ENCODE results near the gene IGFLR1.

IGFLR1 gene

GRCh38 chr19:35742121-35742724, at the start of gene IGFLR1:
IGFLR1 (minus strand) TSS chr19:35742452; CDS start chr19:35741180, 1,272 bp downstream.
- peak; percentile 93 for DNase-seq

DNA sequence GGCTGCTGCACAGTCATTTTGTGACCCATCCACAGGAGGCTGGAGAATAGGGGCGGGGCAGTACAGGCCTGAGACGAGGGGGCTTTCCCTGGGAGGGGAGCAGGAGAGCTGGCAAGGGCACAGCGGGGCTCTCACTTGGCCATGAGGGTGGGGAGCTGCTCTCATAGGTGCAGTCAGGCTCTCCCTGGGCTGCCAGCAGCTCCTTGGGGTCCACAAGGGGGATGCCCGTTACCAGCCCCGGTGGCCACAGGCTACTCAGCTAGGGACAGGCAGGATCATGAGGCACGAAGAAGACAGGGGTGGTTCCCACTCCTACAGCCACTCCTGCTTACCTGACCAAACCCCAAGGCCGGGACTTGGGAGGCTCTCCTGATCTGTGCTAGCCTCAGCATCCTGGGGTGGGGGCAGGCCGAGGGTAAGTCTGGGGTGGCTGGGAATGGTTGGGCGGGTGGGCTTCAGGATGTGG, 49.6 kb upstream of the IGFLR1 start:
- DNase-seq = no peak

DNA sequence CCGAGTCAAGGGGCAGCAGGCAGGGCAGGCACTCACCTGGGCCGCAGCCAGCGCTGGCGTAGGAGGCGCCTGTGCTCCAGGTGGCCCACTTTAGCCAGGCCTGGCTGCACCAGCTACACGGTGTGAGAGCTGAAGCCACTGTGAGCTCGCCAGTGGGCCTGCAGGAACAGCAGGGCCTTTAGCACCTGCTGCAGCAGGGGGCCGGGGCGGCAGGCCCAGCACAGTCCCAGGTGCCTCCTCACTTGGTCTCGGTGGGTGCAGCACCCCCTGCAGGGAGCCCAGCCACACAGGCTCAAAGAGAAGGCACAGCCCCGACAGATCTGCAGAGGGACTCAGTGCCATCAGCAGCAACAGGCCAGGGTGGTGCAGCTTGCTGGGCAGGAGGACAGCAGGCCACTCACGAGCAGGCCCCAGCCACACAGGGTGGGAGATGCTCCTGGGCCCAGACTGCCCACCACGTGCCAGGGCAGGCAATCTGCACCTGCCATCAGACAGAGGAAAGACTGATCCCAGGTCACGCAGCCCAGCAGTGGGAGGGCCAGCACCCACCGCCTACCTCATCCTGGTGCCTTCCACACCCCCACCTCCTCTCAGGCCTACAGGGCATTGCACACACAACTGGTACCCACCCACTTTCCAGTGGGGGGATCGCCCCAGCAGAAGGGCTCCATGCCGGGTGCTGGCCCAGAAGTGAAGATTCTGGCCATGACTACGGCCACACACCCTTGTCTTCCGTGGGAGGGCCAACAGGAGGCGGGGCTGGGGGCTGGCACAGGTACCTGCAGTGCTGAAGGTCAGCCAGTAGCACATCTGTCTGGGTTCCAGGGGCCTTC, 48.9 kb upstream of the IGFLR1 start:
- no peak for DNase-seq

DNA sequence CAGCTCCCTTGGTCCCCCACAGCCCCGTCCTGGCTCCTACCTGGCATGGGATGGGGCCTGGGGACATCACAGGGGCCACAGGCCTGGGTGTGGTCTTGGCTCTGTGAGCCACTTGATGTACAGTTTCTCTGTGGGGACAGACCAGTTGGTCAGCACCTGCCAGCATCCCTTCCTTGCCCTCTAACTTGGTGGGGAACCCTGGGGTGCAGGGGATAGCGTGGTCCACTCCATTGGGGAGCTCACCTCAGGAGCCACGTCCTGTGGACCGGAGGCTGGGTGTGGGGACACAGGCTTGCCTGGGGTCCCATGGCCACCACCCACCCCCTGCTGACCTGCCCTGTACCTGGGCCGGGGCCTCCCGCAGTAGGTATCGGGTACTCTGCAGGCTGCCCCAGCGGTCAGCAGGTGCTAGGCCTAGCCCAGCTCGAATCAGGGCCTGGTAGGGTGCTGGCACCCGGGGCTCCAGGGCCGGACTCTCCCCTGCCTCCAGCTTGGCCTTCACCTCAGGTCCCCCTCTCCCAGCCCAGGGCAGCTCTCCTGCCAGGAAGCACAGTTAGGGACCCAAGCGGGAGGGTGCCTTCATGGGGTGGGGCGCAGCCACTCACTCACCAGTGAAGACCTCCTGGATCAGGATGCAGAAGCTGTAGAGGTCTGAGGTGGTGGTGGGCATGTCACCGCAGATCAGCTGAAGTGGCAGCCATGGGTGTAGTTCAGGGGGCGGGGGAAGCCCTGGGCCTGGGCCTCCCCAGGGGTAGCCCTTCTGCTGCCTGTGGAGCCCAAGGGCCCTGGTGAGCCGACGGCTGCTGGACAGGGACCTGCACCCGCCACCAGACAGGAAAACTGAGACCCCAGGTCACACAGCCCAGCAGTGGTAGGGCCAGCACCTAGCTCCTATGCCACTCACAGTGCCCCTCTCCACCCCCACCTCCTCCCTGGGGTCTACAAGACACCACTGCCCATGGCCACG, 48.0 kb upstream of the IGFLR1 start:
- no peak for DNase-seq

DNA sequence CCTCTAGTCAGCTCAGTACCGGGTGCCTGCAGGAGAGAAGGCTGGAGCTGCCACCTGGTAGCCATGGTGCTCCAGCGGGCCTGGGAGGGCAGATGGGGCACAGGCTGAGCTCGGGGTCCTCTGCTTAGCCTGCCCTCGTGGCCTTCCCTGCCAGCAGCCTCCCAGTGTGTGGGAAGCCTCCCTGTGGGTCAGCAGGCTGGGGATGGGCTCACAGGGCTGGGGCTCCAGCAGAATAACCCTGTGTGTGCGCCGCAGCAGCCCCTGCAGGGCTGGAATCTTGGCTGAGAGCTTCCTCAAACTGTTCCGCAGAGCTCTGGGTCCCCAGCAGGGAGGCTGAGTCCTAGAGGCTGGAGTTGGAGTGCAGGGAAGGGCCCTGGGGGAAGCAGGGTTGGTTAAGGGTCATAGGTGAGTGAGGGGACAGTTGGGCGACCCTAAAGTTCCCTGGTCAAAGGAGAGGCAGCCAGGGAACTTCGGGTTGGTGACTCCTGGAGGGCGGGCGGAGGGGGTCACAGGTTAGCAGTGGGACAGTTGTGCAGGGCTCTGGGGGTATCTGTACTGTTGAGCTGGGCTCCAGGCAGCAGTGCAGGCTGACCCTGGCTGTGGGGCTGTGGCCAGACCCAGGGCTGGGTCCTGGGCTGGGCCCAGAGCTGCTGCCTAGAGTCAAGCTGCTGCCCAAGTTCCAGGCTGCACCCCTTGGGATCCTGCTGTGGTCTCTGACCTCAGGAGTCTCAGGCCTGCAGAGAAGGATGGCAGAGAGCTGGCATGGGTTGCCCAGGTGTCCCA, 47.1 kb upstream of the IGFLR1 start:
- no peak for DNase-seq

DNA sequence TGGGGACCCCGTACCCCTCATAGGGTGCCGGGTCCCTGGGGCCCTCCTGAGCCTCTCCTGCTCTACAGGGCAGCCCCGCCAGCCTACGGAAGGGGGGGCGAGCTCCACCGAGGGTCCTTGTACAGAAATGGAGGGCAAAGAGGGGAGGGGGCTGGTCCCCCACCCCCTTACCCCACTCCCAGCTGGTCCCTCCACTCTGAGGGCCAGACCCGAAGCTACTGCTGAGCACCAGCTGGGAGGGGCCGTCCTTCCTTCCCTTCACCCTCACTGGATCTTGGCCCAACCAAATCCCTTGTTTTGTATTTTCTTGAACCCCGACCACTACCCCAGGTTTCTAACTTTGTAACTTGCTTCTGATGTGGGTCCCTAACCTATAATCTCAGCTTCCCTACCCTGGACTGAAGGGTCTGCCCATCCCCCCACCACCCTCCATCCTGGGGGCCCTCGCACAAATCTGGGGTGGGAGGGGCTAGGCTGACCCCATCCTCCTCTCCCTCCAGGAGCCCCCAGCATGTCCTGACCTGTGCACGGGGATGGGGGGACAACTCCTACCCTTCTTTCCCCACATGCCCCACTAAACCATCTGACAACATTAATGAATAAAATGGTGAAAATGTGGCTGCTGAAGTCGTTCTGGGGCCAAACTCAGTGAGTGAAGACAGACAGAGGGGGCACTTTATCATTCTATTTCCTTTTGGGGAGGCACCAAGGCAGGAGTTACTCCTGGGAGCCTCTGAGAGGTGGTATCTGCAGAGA, 46.1 kb upstream of the IGFLR1 start:
- DNase-seq = no peak

DNA sequence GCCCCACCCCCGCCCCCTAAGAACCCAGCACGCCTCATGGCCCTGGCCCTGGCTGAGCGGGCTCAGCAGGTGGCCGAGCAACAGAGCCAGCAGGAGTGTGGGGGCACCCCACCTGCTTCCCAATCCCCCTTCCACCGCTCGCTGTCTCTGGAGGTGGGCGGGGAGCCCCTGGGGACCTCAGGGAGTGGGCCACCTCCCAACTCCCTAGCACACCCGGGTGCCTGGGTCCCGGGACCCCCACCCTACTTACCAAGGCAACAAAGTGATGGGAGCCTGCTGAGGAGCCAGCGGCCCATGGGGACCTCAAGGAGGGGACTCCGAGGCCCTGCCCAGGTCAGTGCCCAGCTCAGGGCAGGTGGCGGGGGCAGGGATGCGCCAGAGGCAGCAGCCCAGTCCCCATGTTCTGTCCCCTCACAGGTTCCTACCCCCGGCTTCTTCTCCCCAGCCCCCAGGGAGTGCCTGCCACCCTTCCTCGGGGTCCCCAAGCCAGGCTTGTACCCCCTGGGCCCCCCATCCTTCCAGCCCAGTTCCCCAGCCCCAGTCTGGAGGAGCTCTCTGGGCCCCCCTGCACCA, 45.1 kb upstream of the IGFLR1 start:
- no peak for DNase-seq

DNA sequence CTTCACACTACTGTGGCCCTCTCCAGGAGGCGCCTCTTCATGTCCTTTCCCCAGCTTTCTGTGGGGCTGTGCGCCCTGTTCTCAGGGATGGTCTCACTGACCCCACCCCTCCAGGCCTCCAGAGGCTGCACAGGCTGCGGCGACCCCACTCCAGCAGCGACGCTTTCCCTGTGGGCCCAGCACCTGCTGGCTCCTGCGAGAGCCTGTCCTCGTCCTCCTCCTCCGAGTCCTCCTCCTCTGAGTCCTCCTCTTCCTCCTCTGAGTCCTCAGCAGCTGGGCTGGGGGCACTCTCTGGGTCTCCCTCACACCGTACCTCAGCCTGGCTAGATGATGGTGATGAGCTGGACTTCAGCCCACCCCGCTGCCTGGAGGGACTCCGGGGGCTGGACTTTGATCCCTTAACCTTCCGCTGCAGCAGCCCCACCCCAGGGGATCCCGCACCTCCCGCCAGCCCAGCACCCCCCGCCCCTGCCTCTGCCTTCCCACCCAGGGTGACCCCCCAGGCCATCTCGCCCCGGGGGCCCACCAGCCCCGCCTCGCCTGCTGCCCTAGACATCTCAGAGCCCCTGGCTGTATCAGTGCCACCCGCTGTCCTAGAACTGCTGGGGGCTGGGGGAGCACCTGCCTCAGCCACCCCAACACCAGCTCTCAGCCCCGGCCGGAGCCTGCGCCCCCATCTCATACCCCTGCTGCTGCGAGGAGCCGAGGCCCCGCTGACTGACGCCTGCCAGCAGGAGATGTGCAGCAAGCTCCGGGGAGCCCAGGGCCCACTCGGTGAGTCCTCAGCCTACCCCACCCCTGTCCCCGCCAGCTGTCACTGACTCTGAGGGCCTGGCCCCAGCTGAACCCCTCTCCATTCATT, 44.3 kb upstream of the IGFLR1 start:
- no peak for DNase-seq

GRCh38 chr19:35785339-35785627, 43.0 kb upstream of the IGFLR1 start:
- DNase-seq = no peak

DNA sequence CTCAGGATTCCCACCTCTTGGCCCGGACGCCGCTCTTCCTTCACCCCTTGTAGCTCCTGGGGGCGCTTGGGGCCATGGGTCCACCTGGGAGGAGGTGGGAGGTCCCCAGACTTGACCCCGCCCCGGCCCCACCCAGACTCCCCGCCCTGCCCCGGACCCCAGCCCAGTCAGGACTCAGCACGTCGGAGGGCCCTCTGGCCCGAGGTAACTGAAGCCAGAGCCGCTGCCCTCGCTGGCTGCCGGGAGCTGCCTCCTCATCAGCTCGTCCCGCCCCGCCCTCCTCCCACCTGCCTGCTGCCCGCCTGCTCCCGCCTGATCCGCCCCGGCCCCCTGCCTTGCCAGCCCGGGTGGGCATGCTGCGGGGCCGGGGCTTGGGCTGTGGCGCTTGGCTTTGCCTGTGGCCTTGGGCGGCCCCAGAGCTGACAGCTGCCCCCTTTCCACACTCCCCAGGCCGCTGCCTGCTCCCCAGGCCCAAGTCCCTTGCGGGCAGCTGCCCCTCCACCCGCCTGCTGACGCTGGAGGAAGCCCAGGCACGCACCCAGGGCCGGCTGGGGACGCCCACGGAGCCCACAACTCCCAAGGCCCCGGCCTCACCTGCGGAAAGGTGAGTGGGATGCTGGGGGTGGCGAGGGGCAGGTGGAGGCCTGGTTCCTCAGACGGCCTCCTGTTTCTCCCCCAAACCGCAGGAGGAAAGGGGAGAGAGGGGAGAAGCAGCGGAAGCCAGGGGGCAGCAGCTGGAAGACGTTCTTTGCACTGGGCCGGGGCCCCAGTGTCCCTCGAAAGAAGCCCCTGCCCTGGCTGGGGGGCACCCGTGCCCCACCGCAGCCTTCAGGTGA, 42.5 kb upstream of the IGFLR1 start:
- DNase-seq = no peak

- DNase-seq = no peak
Observed at GRCh38 chr19:35783469-35784434, 41.5 kb upstream of the IGFLR1 start.

DNA sequence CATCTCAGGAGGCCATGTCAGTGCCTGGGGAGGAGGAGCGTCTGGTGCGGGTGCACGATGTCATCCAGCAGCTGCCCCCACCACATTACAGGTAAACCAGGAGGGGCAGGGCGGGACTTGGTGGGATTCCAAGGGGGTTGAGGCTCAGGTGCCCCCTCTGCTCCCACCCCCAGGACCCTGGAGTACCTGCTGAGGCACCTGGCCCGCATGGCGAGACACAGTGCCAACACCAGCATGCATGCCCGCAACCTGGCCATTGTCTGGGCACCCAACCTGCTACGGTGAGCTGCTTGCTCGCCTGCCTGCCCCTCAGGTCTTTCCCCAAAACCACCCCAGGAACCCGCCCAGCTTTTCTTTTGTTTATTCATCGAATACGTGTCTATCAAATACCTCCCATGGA, 40.3 kb upstream of the IGFLR1 start:
- DNase-seq = no peak

DNA sequence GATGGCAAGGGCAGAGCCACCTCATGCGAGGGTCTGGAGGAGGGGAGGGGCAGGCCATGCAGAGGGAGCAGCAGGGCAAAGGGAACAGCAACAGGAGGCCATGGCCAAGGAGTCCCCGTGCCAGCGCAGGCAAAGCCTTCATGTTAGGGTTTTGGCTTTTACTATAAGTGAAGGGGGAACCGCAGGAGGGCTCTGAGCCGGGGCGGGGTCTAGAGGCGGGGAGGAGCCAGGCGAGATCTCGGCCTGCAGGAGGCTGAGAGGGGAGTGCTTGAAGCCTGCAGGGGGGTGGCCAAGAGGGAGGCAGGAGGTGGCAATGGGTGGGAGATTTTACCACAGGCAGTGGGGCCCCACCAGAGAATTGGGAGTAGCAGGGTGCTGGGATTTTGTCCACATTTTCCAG, 39.4 kb upstream of the IGFLR1 start:
- no peak for DNase-seq

DNA sequence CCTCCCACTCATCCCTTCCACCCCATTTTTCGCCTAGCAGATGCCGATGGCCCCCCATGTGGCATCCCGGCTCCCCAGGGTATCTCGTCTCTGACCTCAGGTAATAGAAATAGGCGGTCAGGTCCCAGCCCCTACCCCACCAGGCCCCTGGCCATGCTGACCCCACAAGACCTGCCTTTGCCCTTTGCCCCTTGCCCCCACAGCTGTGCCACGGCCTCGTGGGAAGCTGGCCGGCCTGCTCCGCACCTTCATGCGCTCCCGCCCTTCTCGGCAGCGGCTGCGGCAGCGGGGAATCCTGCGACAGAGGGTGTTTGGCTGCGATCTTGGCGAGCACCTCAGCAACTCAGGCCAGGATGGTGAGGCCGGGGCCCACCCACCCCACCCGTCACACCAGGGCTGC, 38.5 kb upstream of the IGFLR1 start:
- DNase-seq = no peak

- no peak for DNase-seq
Observed at GRCh38 chr19:35780058-35780457, 37.8 kb upstream of the IGFLR1 start.

GRCh38 chr19:35779033-35779432, 36.8 kb upstream of the IGFLR1 start:
- no peak for DNase-seq

DNA sequence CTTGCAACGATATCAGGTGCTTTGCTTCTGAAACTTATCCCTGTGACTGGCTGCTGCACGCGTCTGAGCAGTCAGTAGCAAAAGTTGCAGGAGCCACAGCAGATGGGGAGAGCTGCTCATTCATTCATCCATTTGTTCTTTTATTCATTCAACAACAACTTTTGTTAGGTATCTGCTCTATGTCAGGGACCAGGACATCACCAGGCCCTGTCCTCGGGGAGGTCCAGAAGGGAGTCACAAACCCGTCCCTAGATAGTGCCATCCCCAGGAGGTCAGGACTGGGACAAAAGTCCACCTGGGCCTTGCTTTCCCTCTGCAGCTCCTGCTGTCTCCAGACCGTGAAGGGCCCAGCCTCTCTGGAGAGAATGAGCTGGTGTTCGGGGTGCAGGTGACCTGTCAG, 35.7 kb upstream of the IGFLR1 start:
- DNase-seq = no peak

DNA sequence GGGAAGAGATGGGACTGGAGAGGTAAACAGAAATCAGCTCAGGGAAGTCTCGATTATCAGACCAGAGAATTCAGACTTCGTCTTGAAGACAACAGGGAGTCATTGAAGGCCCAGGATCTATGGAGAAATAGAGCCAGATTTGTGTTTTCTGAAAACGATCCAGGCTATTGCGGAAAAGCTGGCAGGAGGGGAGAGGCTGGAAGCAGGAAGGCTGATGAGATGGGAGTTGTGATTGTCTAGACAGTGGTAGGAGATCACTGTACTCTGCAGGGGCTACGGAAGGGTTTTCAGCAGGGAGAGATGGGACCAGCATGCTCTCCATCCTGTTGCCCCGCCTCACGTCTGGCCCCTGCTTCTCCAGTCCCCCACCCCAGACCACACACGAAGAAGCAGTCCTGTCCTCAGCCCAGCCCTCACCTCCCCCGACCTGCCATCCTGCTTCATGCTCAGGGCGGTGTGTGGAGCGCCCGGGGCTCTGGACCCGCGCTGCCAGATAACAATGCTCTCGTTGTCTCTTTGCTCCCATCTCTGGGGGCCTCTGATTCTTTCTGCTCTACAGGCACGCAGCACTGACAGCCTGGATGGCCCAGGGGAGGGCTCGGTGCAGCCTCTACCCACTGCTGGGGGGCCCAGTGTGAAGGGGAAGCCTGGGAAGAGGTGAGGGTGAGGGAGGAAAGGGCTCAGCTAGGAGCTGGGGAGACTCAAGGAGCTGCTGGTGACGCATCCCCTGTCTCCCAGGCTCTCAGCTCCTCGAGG, 35.0 kb upstream of the IGFLR1 start:
- no peak for DNase-seq
